SK-N-SH treated with all-trans-retinoic acid at 6 μM for 48 hours (cell line): ENCODE measurements around the gene CFHR3.
"Not testable (repeated sequence)": the region's sequence is repeated elsewhere in the genome, so short reads cannot be mapped to it uniquely, and the experiment has no call there.

ENCODE experiments used
- ARNTL ChIP-seq: fragments of 450-650 bp; formaldehyde crosslinking; IDR thresholded peaks from 2 replicates; pipeline ENCODE4 v1.5.0; 2020; ENCODE audit warnings: low read depth, mild to moderate bottlenecking, moderate library complexity, borderline replicate concordance
- BACH2 ChIP-seq: fragments of 250-450 bp; sonication (Bioruptor Pico); IDR thresholded peaks from 2 replicates; pipeline ENCODE4 v1.9.0; 2021; ENCODE audit warnings: mild to moderate bottlenecking, borderline replicate concordance
- ZFP30 ChIP-seq: fragments of 450-650 bp; formaldehyde crosslinking; IDR thresholded peaks from 2 replicates; pipeline ENCODE4 v1.5.0; 2022; ENCODE audit warnings: mild to moderate bottlenecking, moderate library complexity
- TF ChIP-seq, protein P1 (sequence below): fragments of 250-450 bp; sonication (Bioruptor Pico); IDR thresholded peaks from 2 replicates; pipeline ENCODE4 v1.5.1; 2020; ENCODE audit warnings: low read depth, mild to moderate bottlenecking, moderate library complexity

DNA sequence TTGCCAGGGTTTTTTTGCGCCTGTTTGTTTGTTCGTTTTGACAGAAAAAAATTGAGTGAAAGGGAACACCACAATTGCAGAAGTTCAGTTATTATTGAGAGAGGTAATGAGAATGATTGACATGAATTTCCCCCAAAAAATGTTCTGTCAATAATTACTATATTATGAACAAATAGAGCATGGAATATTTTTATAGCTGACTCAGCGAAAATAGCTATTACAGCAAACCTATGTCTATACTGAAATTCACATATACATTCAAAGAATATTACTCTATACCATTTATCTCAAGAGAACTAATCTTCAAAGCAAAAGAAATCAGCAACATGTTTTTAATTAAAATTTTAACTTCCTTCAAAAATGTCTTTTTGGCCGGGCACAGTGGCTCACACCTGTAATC is 4.8 kb upstream of the CFHR3 start:
- TF ChIP-seq ZFP30 (CRISPR knock-in tag); ARNTL; BACH2 (CRISPR knock-in tag): not testable (repeated sequence)
- TF ChIP-seq, protein P1, sequence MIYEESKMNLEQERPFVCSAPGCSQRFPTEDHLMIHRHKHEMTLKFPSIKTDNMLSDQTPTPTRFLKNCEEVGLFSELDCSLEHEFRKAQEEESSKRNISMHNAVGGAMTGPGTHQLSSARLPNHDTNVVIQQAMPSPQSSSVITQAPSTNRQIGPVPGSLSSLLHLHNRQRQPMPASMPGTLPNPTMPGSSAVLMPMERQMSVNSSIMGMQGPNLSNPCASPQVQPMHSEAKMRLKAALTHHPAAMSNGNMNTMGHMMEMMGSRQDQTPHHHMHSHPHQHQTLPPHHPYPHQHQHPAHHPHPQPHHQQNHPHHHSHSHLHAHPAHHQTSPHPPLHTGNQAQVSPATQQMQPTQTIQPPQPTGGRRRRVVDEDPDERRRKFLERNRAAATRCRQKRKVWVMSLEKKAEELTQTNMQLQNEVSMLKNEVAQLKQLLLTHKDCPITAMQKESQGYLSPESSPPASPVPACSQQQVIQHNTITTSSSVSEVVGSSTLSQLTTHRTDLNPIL (CRISPR knock-in tag), result not testable (repeated sequence)
